Progenitor cell of endocrine pancreas (in vitro differentiated cells): ENCODE data around the gene DPP10. TPM values are rescaled to one million over a fixed set of nuclear protein-coding genes. Genes with fewer than 3 reads are reported as not detected.

Experiments
- DNase-seq: peaks from one replicate; pipeline ENCODE4 v3.0.0; 2021; ENCODE audit warnings: low spot score; ENCODE audit not compliant: unreplicated experiment
- H3K27ac Mint-ChIP-seq: 2 replicates; pipeline ENCODE4 v1.8.0; 2021; ENCODE audit warnings: mild to moderate bottlenecking, moderate library complexity, mixed read lengths
- H3K27me3 Mint-ChIP-seq: 2 replicates; pipeline ENCODE4 v1.8.0; 2021; ENCODE audit warnings: mixed read lengths
- H3K36me3 Mint-ChIP-seq: 2 replicates; pipeline ENCODE4 v1.8.0; 2022; ENCODE audit warnings: mixed read lengths; ENCODE audit not compliant: insufficient read depth
- H3K4me1 Mint-ChIP-seq: 2 replicates; pipeline ENCODE4 v1.8.0; 2021; ENCODE audit warnings: low read depth, mixed read lengths
- H3K4me3 Mint-ChIP-seq: 2 replicates; pipeline ENCODE4 v1.8.0; 2021; ENCODE audit warnings: low read depth, mild to moderate bottlenecking, moderate library complexity, mixed read lengths
- H3K9me3 Mint-ChIP-seq: 2 replicates; pipeline ENCODE4 v1.8.0; 2021; ENCODE audit warnings: low read depth, mixed read lengths
- CTCF ChIP-seq: fragments of 200-600 bp; sonication (generic); IDR thresholded peaks from one replicate; pipeline ENCODE4 v1.5.0; 2021; ENCODE audit warnings: antibody characterized with exemption, mild to moderate bottlenecking; ENCODE audit not compliant: unreplicated experiment
- total RNA-seq: library from RNA; stranded (reverse); gene quantifications from 2 replicates; pipeline ENCODE4 v1.2.1, GENCODE V29; 2021

DPP10 gene
- total RNA-seq, 1 donor from 2014 or later, result 44.6 TPM

DNA sequence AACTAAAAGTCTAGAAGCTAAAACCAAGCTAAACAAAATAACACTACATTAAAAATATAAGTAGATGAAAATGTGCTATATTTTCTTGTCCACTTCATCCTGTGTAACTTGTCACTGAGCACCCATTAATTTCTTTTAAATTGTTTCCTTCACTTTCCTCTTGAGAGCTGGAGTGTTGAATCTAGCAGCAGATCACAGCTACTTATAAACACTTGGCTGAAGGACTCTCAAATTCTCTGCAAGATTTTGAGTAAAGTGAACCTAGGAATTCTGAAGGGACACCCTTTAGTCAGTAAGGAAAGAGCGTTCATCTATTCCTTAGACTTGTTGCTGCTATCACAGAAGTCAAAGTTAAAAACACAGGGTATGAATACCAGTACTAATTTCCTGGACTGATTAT lies 1163.9 kb downstream of the DPP10 start:
- Mint-ChIP-seq H3K36me3 (no peaks in the 10 kb centered on the region), H3K27me3 (no peaks in the 10 kb centered on the region), H3K4me1 (peaks cover 11% of the 10 kb centered on the region), H3K9me3 (no peaks in the 10 kb centered on the region), H3K27ac (no peak overlapping the region), H3K4me3 (no peak overlapping the region)
- no peak for DNase-seq
- TF ChIP-seq CTCF, result no peak

DNA sequence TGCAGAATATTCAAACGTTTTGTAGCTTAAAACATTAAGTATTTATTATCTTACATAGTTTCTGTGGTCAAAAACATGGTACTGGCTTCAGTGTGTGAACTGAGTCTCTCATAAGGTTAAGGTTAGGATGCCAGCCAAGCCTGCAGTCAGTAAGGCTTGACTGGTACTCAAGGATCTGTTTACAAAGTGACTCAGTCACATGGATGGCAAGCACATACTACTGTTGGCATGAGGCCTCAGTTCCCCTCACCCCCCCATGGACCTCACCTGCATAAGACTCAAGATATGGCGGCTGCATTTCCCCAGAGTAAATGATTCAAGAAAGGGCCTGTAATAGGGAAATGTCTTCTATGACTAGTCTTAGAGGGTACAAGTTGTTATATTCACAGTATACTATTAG lies 1167.5 kb downstream of the DPP10 start:
- H3K4me3 Mint-ChIP-seq, result no peak overlapping the region
- no peaks in the 10 kb centered on the region for H3K9me3 Mint-ChIP-seq
- DNase-seq, result no peak
- TF ChIP-seq CTCF, result no peak
- no peak overlapping the region for H3K27ac Mint-ChIP-seq
- H3K36me3 Mint-ChIP-seq, result no peaks in the 10 kb centered on the region
- no peaks in the 10 kb centered on the region for H3K27me3 Mint-ChIP-seq
- H3K4me1 Mint-ChIP-seq, result peaks cover 4% of the 10 kb centered on the region

- TF ChIP-seq CTCF, result no peak
- no peaks in the 10 kb centered on the region for H3K36me3 Mint-ChIP-seq
- H3K4me3 Mint-ChIP-seq, result no peak overlapping the region
- H3K27ac Mint-ChIP-seq, result no peak overlapping the region
- H3K27me3 Mint-ChIP-seq, result no peaks in the 10 kb centered on the region
- H3K9me3 Mint-ChIP-seq, result no peaks in the 10 kb centered on the region
- no peaks in the 10 kb centered on the region for H3K4me1 Mint-ChIP-seq
- DNase-seq, result no peak
Measured at GRCh38 chr2:115610888-115611287, 1168.4 kb downstream of the DPP10 start.

DNA sequence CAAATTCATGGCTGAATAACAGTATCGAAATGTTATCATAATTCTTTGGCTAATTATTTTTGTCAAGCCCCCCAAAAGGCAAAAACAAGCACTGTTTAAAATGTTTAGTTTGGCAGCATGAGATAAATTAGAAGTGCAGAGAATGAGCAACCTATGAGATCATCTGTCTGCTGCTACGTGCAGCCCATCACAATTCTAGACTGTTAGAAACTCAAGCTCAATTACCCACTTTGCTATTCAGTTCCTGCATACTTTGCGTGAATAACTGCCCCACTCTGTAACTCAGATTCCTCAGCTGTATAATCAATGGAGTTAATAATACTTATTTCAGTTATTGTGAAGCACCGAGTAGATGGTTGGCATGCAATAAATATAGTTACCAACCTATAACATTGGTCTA lies 1181.9 kb downstream of the DPP10 start:
- Mint-ChIP-seq H3K9me3 (no peaks in the 10 kb centered on the region), H3K36me3 (no peaks in the 10 kb centered on the region), H3K4me3 (no peak overlapping the region), H3K27ac (no peak overlapping the region), H3K27me3 (no peaks in the 10 kb centered on the region), H3K4me1 (peaks cover 10% of the 10 kb centered on the region)
- DNase-seq, result no peak
- no peak for TF ChIP-seq CTCF

GRCh38 chr2:115634578-115634977 lies 1192.1 kb downstream of the DPP10 start:
- H3K27ac Mint-ChIP-seq, result no peak overlapping the region
- no peaks in the 10 kb centered on the region for H3K27me3 Mint-ChIP-seq
- TF ChIP-seq CTCF, result no peak
- peaks cover 18% of the 10 kb centered on the region for H3K36me3 Mint-ChIP-seq
- H3K4me1 Mint-ChIP-seq, result peaks cover 12% of the 10 kb centered on the region
- peaks cover 33% of the 10 kb centered on the region for H3K9me3 Mint-ChIP-seq
- DNase-seq, result no peak
- H3K4me3 Mint-ChIP-seq, result no peak overlapping the region
